K562 (cell line): ENCODE measurements around the gene COX6B1. TPM values are rescaled to one million over a fixed set of nuclear protein-coding genes. Genes with fewer than 3 reads are reported as not detected.

Source experiments
- CHCHD3 ChIP-seq: fragments of 250-450 bp; sonication (Bioruptor Pico); IDR thresholded peaks from 2 replicates; pipeline ENCODE4 v2.1.2; 2022; ENCODE audit warnings: mild to moderate bottlenecking
- ETV1 ChIP-seq: fragments of 450-650 bp; conservative IDR thresholded peaks from 2 replicates; pipeline ENCODE4 v1.6.1; 2016; ENCODE audit warnings: missing genetic modification characterization, control low read depth, low read depth, missing compliant biosample characterization
- FOXK1 ChIP-seq: sonication (generic); formaldehyde crosslinking; IDR thresholded peaks from 2 replicates; pipeline ENCODE4 v1.8.0; 2022; ENCODE audit warnings: missing genetic modification reagents, mild to moderate bottlenecking, borderline replicate concordance
- MAZ ChIP-seq, 2 experiments: fragments of 450-650 bp in 1 of 2; sonication (generic) in 1 of 2; formaldehyde crosslinking; IDR thresholded peaks in 1 of 2; conservative IDR thresholded peaks in 1 of 2; 2 replicates each; pipeline versions ENCODE4 v1.4.0 to v1.5.0; 2020; ENCODE audit warnings: mild to moderate bottlenecking in 1 of 2, missing genetic modification reagents in 1 of 2
- POLR2AphosphoS5 ChIP-seq: IDR thresholded peaks from 2 replicates; pipeline ENCODE4 v1.6.1; 2011; ENCODE audit warnings: mild to moderate bottlenecking, low read depth, low read length, moderate library complexity; ENCODE audit not compliant: control insufficient read depth, insufficient read depth
- POLR2H ChIP-seq: IDR thresholded peaks from 2 replicates; pipeline ENCODE4 v1.6.1; 2016; ENCODE audit warnings: missing genetic modification characterization, low read depth, mild to moderate bottlenecking, control low read depth, missing compliant biosample characterization, moderate library complexity
- RCOR1 ChIP-seq, 2 experiments: IDR thresholded peaks; 2 replicates each; pipeline ENCODE4 v1.6.1; 2012; ENCODE audit warnings: low read depth in 2 of 2, low read length in 2 of 2, borderline replicate concordance in 1 of 2, improper control_type of control experiment in 1 of 2
- SAFB ChIP-seq: fragments of 200-400 bp; formaldehyde crosslinking; IDR thresholded peaks from 2 replicates; pipeline ENCODE4 v1.6.1; 2017; ENCODE audit warnings: low read depth, low read length, borderline replicate concordance
- STAG1 ChIP-seq: sonication (generic); formaldehyde crosslinking; IDR thresholded peaks from 2 replicates; pipeline ENCODE4 v1.5.0; 2020; ENCODE audit warnings: missing genetic modification reagents, borderline replicate concordance
- STAT6 ChIP-seq: sonication (generic); formaldehyde crosslinking; IDR thresholded peaks from 2 replicates; pipeline ENCODE4 v1.8.1; 2023; ENCODE audit warnings: mild to moderate bottlenecking, missing genetic modification reagents
- TBP ChIP-seq: optimal IDR thresholded peaks from 2 replicates; pipeline ENCODE3; 2011; ENCODE audit warnings: low read depth, low read length, improper control_type of control experiment
- USF2 ChIP-seq: sonication (generic); formaldehyde crosslinking; IDR thresholded peaks from 2 replicates; pipeline ENCODE4 v1.5.0; 2020; ENCODE audit warnings: missing genetic modification reagents
- ZBED1 ChIP-seq: IDR thresholded peaks from 2 replicates; pipeline ENCODE4 v1.6.1; 2014
- ZNF134 ChIP-seq: fragments of 250-450 bp; sonication (Bioruptor Pico); conservative IDR thresholded peaks from 2 replicates; pipeline ENCODE4 v1.4.0; 2020
- ZNF24 ChIP-seq: fragments of 450-650 bp; IDR thresholded peaks from 2 replicates; pipeline ENCODE4 v1.6.1; 2016
- ZNF354B ChIP-seq: fragments of 250-450 bp; sonication (Bioruptor Pico); IDR thresholded peaks from 2 replicates; pipeline ENCODE4 v1.4.0; 2020
- ZNF644 ChIP-seq: fragments of 200-800 bp; sonication (Bioruptor generic); IDR thresholded peaks from 2 replicates; pipeline ENCODE4 v1.6.1; 2016; ENCODE audit warnings: low read depth, missing genetic modification characterization, missing compliant biosample characterization
- polyA plus RNA-seq, 8 experiments: library from polyadenylated mRNA; depleted of rRNA in 4 of 8; stranded (reverse) in 5 of 8; unstranded in 3 of 8; fragments of >200 nt; fragmentation: Nextera tagmentation in 2 of 8; fragmentation: Illumina TruSeq in 1 of 8; extraction: Ambion mirVana in 2 of 8; extraction: Trizol in 1 of 8; gene quantifications; 2 replicates each; pipeline versions ENCODE4 v1.2.1 to v1.2.3, GENCODE V29; 2011 to 2014; ENCODE audit warnings: inconsistent platforms in 1 of 8, missing spikeins in 1 of 8
- total RNA-seq, 7 experiments: library from RNA; depleted of rRNA in 6 of 7; stranded (reverse); fragments of >200 nt in 6 of 7; fragmentation: Illumina TruSeq in 2 of 7; extraction: Trizol in 2 of 7; gene quantifications; 2 replicates each; pipeline versions ENCODE4 v1.2.1 to v1.2.3, GENCODE V29; 2011 to 2021; ENCODE audit warnings: low replicate concordance in 1 of 7
- TF ChIP-seq, protein P1 (sequence below): fragments of 250-450 bp; sonication (Bioruptor Pico); IDR thresholded peaks from 2 replicates; pipeline ENCODE4 v1.4.0; 2020; ENCODE audit warnings: mild to moderate bottlenecking, moderate library complexity
- TF ChIP-seq, protein P2 (sequence below): fragments of 450-650 bp; IDR thresholded peaks from 2 replicates; pipeline ENCODE4 v1.6.1; 2016; ENCODE audit warnings: antibody characterized with exemption

The COX6B1 gene
- total and polyA plus RNA-seq, 9 of the 15 experiments (the other 6 are each of a cell fraction or from before 2014, with no cell fraction given): 777 to 2,393 (median 1,219) TPM

DNA sequence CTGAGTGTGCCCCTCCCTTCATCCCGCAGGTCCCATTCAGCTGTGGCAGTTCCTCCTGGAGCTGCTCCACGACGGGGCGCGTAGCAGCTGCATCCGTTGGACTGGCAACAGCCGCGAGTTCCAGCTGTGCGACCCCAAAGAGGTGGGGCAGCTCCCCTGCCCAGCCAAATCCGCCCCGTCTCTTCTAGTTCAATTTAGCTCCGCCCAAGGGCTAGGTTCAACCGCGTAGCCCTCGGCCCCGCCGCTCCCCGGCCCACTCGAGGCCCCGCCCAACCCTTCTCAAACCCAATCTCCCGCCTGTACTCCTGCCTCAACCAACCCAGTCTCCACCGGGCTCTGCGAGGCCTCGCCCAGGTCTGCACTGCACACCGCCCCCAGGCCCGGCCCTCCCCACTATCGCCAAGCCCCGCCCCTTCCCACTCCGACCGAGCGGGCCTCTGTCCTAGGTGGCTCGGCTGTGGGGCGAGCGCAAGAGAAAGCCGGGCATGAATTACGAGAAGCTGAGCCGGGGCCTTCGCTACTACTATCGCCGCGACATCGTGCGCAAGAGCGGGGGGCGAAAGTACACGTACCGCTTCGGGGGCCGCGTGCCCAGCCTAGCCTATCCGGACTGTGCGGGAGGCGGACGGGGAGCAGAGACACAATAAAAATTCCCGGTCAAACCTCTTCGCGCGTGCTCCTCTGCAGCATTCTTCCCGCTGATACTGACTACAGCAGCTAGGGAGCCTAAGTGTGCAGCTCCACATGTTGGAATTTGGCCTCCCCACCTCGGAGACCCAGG lies 3.7 kb upstream of the COX6B1 start (continued):
- TF ChIP-seq SAFB: no peak
- no peak for TF ChIP-seq ZNF644 (tag)
- peak; percentile 43; the same call in 1 of the 2 replicates for TF ChIP-seq POLR2AphosphoS5
- TF ChIP-seq ZNF134 (CRISPR knock-in tag): no peak
- TF ChIP-seq CHCHD3 (CRISPR knock-in tag): no peak
- TF ChIP-seq, protein P1, sequence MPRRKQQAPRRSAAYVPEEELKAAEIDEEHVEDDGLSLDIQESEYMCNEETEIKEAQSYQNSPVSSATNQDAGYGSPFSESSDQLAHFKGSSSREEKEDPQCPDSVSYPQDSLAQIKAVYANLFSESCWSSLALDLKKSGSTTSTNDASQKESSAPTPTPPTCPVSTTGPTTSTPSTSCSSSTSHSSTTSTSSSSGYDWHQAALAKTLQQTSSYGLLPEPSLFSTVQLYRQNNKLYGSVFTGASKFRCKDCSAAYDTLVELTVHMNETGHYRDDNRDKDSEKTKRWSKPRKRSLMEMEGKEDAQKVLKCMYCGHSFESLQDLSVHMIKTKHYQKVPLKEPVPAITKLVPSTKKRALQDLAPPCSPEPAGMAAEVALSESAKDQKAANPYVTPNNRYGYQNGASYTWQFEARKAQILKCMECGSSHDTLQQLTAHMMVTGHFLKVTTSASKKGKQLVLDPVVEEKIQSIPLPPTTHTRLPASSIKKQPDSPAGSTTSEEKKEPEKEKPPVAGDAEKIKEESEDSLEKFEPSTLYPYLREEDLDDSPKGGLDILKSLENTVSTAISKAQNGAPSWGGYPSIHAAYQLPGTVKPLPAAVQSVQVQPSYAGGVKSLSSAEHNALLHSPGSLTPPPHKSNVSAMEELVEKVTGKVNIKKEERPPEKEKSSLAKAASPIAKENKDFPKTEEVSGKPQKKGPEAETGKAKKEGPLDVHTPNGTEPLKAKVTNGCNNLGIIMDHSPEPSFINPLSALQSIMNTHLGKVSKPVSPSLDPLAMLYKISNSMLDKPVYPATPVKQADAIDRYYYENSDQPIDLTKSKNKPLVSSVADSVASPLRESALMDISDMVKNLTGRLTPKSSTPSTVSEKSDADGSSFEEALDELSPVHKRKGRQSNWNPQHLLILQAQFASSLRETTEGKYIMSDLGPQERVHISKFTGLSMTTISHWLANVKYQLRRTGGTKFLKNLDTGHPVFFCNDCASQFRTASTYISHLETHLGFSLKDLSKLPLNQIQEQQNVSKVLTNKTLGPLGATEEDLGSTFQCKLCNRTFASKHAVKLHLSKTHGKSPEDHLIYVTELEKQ (CRISPR knock-in tag): no peak
- TF ChIP-seq ZNF24: no peak
- TF ChIP-seq USF2 (CRISPR knock-in tag): no peak
- TF ChIP-seq RCOR1 (IDR thresholded peaks at IDR 0.05; ENCODE audit: borderline replicate concordance in 1 of 2, low read depth in 2 of 2, low read length in 2 of 2): 0 out of 4 replicates have a peak, but pooled peaks of 1 of the 2 experiments have one; percentile 4
- no peak for TF ChIP-seq ETV1 (tag)
- no peak for TF ChIP-seq ZNF354B
- no peak for TF ChIP-seq STAG1
- TF ChIP-seq, protein P2, sequence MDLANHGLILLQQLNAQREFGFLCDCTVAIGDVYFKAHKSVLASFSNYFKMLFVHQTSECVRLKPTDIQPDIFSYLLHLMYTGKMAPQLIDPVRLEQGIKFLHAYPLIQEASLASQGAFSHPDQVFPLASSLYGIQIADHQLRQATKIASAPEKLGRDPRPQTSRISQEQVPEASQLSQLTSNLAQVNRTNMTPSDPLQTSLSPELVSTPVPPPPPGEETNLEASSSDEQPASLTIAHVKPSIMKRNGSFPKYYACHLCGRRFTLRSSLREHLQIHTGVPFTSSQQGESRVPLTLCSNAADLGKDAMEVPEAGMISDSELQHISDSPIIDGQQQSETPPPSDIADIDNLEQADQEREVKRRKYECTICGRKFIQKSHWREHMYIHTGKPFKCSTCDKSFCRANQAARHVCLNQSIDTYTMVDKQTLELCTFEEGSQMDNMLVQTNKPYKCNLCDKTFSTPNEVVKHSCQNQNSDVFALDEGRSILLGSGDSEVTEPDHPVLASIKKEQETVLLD: no peak
- TF ChIP-seq TBP: peak; percentile 8
- TF ChIP-seq MAZ (CRISPR knock-in tag; conservative IDR thresholded peaks at IDR 0.05 in 1 of 2, IDR thresholded peaks at IDR 0.05 in 1 of 2): peak in 1 of 2 experiments; percentile 23; a peak in 2 of 4 replicates
- no peak for TF ChIP-seq POLR2H (tag)
- no peak for TF ChIP-seq ZBED1
- TF ChIP-seq FOXK1: no peak
- TF ChIP-seq STAT6 (CRISPR knock-in tag): no peak
